GM19468 (cell line): ENCODE results near the gene PTGER4.
"Not testable (repeated sequence)": the region's sequence is repeated elsewhere in the genome, so short reads cannot be mapped to it uniquely, and the experiment has no call there.

Experiments used
- ATAC-seq: cut with Tn5 transposase; IDR thresholded peaks from one replicate; pipeline ENCODE4 v1.9.1; 2021; ENCODE audit warnings: mild to moderate bottlenecking, moderate library complexity, moderate number of reproducible peaks; ENCODE audit not compliant: unreplicated experiment; ENCODE audit errors: extremely low read depth

PTGER4 gene

GRCh38 chr5:40679913-40680681 is at the start of gene PTGER4:
Gene PTGER4 (plus strand): TSS chr5:40679915. CDS start chr5:40680994, 1,079 bp downstream.
- no peak for ATAC-seq

GRCh38 chr5:40630126-40630525 is 49.6 kb upstream of the PTGER4 start:
- no peak for ATAC-seq

- no peak for ATAC-seq
These were observed 48.5 kb upstream of the PTGER4 start for GRCh38 chr5:40631236-40631635.

- ATAC-seq, result no peak
These were observed 45.6 kb upstream of the PTGER4 start for GRCh38 chr5:40634154-40634553.

GRCh38 chr5:40634593-40634992 is 45.1 kb upstream of the PTGER4 start:
- ATAC-seq, result no peak

GRCh38 chr5:40639531-40639930 is 40.2 kb upstream of the PTGER4 start:
- not testable (repeated sequence) for ATAC-seq

GRCh38 chr5:40646266-40646665 is 33.4 kb upstream of the PTGER4 start:
- no peak for ATAC-seq

- no peak for ATAC-seq
These were observed 31.6 kb upstream of the PTGER4 start for GRCh38 chr5:40648150-40648549.

GRCh38 chr5:40649463-40650030 is 30.2 kb upstream of the PTGER4 start:
- no peak for ATAC-seq

- ATAC-seq, result no peak
These were observed 28.5 kb upstream of the PTGER4 start for GRCh38 chr5:40651201-40651600.

- ATAC-seq, result no peak
These were observed 27.1 kb upstream of the PTGER4 start for GRCh38 chr5:40652441-40653220.

- peak; percentile 14 for ATAC-seq
These were observed 26.3 kb upstream of the PTGER4 start for GRCh38 chr5:40653221-40654022.

- ATAC-seq, result no peak
These were observed 25.2 kb upstream of the PTGER4 start for GRCh38 chr5:40654377-40654991.

- no peak for ATAC-seq
These were observed 24.6 kb upstream of the PTGER4 start for GRCh38 chr5:40655138-40655537.

GRCh38 chr5:40656091-40656490 is 23.6 kb upstream of the PTGER4 start:
- ATAC-seq, result not testable (repeated sequence)

- ATAC-seq, result no peak
These were observed 22.9 kb upstream of the PTGER4 start for GRCh38 chr5:40656766-40657165.

GRCh38 chr5:40660751-40661150 is 19.0 kb upstream of the PTGER4 start:
- ATAC-seq, result no peak

- no peak for ATAC-seq
These were observed 13.9 kb upstream of the PTGER4 start for GRCh38 chr5:40665635-40666298.

- no peak for ATAC-seq
These were observed 13.1 kb upstream of the PTGER4 start for GRCh38 chr5:40666657-40667056.
